CD4-positive, alpha-beta T cell treated with Interleukin-15 for 4 hours (primary cell): ENCODE data around the gene FRY.

ENCODE experiments used
- DNase-seq: peaks from one replicate; pipeline ENCODE4 v3.0.0-alpha.2; 2020; ENCODE audit warnings: low spot score

FRY gene

DNA sequence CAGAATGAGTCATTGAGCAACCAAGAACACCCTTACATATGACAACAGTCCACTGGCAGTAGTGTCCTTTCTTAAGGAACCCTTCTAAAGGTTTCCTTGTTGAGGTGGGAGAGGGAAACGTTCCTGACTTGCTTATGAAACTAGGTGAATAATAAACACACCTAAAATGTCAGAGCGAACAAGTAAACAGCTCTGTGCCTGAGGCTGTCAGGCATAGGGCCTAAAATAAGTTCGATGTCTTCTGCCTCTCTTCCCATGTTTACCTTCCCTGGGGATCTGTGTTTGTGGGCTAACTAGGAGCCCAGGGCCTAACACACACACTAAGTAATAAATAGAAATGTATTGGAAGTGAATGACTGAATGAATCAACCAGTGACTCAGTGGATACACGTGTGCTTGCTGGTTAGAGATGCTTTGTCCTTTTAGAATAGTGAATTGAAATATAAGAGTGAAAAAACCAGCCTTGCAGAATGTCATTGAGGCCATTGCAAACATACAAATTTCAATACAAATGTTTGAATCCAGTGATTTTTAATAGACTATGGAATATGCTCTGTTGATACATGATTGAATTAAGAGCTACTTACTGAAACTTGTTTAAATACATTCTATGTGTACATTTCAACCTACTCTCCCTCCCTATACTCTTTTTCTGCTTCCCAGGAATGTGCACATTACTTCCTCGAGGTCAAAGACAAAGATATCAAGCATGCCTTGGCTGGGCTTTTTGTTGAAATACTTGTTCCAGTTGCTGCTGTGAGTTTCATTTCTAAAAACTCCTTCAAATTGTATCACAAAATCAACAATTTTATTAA, 102.9 kb downstream of the FRY start:
- DNase-seq: no peak

- no peak for DNase-seq
Observed at GRCh38 chr13:32135056-32135390, 103.4 kb downstream of the FRY start.

DNA sequence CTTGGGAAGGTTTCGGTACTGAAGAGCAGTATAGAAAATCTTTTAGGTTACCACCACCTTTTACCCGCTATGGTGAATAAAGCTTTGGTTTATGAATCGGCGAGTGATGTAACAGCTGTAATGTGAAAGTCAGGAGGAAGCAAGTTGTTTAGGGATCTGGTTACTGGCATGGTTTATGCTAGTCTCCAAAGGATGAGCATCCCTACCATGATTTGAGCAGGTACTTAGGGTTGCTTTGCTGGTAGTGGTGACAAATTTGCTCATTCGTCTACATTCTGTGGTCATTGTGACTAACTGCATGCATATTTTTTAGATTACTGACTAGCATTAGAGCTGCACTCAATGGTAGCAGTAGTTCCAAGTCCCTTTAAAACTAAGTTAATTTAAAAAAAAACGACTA, 104.1 kb downstream of the FRY start:
- DNase-seq: no peak

DNA sequence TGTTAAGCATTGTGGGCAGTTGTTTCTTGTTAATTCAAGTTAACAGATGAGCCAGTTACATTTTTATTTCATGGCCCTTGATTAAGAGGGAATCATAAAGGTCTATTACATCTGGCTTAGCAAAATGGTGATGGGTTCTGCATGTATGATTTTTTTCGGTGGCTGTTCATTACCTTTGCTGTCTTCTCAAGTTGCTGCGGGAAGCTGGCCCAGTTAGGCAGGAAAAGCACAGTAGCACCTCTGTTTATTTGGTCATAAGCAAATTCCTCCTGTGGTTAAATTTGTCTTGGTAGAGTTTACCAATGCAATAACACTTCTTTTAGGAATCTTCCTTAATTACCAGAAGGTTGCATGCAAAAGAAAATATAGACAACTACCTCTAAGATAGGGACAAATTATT, 104.5 kb downstream of the FRY start:
- DNase-seq: no peak

GRCh38 chr13:32136716-32137115, 105.1 kb downstream of the FRY start:
- no peak for DNase-seq

DNA sequence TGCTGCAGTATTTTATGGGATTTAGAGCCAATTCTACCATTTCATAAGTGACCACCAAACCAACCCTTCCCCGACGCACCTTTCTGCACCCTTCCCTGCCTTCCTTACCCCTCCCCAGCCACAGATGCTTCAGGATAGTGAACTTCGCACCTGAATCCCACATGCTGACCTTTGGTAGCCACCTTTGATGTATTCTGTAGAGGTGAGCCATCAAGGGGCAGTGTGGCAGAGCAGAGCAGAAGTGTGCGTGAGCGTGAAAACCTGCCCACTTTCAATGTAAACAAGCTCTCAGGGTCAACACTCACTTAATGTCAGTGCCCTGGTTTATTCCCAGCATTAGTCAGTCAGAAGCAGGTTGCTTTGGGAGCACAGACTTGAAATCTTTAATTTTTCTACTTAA, 107.7 kb downstream of the FRY start:
- DNase-seq: no peak

GRCh38 chr13:32140109-32140508, 108.5 kb downstream of the FRY start:
- no peak for DNase-seq

DNA sequence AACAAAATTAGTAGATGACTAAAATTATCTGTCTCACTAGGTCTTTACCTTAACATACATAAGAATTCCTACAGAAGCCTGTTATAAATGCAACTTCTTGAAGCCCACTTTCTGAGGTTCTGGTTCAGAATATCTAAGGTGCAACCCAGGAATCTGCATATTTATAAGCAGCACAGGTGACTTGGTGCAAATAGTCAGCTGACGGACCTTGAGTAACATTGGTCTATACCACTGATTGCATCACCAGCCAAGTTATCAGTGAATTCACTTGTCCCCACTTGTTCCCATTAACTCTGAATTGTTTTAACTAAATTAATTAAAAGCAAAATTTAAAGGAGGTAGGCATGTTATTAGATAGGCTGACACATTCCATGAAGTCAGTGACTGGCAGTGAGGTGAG, 109.9 kb downstream of the FRY start:
- no peak for DNase-seq

DNA sequence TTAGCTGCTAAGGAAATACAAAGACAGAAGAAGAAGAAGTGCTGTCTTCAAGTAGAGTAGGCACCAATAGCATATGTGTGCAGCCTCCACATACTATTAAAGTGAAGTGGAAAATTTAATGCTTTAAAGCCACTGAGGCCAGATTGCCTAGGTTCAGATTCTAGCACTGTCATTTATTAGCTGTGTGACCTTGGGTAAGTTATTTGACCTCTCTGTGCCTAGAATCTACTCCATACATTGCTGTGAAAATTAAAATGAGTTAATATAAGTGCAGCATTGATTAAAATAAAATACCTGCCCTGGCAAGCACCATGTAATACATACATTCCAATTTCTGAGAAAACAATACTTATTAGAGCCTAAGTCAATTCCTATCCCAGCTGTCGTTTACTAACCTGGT, 110.5 kb downstream of the FRY start:
- no peak for DNase-seq

DNA sequence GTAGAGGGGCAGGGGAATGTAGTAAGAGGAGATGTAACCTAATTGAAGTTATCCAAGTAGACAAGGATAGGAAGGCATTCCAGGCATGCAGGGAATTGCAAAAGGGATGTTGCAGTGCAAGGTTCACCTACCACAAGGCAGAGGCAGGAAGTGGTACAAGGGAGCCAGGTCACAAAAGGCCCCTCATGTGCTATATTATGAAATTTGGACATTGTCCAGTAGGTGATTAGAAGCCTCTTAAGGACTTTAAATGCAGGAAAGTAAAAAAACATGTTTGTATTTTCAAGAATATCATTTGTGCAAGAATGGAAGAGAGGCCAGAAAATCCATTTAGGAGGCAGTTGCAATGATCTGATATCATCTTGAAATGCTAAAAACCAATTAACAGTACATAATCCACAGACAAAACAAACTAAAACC, 111.4 kb downstream of the FRY start:
- no peak for DNase-seq

GRCh38 chr13:32147193-32147592, 115.6 kb downstream of the FRY start:
- no peak for DNase-seq

DNA sequence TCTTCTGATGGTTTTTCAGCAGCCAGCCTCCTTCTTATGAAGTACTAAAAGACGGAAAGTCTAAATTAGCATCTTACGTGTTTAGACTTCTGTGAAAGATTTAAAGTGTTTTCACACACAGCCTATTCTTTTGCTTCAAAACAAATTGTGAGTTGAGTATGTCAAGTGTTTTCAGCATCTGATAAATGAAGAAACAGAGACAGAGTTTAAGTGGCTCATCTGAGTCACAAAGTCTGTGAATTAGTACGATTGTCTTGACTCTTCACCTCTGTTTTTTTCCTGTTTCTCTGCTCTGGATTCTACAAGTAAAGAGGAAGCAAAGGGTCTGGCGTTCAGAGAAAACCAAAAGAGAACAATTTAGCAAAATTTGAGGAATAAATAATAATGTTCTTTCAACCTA, 116.4 kb downstream of the FRY start:
- DNase-seq: no peak

GRCh38 chr13:32150239-32150638, 118.7 kb downstream of the FRY start:
- no peak for DNase-seq

- DNase-seq: no peak
Observed at GRCh38 chr13:32150794-32151193, 119.2 kb downstream of the FRY start.

- no peak for DNase-seq
Observed at GRCh38 chr13:32151240-32151639, 119.7 kb downstream of the FRY start.

GRCh38 chr13:32153056-32153455, 121.5 kb downstream of the FRY start:
- DNase-seq: no peak

DNA sequence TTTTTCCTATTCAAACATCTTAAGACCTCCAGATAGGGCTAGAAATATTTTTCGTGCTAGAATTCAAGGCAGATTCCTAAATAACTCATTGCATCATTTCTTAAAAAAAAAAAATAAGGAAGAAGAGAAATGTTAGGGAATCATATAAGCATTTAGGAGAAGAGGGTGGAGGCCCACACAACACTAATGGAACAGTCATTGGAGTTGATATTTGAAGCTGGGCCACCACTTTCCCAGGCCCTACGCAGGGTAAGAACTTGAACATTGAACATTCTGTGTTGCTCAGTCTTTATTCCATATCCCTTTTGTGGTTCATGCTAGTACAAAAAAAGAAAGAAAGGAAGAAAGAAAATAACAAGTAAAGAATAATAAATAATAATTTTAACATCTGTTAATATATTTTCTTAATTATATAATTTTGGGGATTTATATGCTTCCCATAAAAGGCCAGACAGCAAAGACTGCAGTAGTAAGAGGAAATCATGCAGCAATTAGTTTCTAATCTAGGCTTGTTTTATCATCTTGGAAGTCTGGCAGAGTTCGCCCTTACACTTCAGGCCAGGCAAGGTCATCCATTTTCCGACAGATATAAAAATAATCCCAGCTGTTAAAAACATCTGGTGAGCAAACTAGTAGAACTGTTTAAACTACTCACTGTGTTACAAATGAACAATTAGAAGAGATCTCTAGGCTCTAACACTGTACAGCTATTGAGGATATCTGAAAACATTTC, 127.7 kb downstream of the FRY start:
- no peak for DNase-seq

- no peak for DNase-seq
Observed at GRCh38 chr13:32162395-32163005, 130.9 kb downstream of the FRY start.

GRCh38 chr13:32164622-32165268, 133.2 kb downstream of the FRY start:
- DNase-seq: peak; percentile 22

- no peak for DNase-seq
Observed at GRCh38 chr13:32165796-32166195, 134.2 kb downstream of the FRY start.

GRCh38 chr13:32168131-32168530, 136.6 kb downstream of the FRY start:
- DNase-seq: no peak

DNA sequence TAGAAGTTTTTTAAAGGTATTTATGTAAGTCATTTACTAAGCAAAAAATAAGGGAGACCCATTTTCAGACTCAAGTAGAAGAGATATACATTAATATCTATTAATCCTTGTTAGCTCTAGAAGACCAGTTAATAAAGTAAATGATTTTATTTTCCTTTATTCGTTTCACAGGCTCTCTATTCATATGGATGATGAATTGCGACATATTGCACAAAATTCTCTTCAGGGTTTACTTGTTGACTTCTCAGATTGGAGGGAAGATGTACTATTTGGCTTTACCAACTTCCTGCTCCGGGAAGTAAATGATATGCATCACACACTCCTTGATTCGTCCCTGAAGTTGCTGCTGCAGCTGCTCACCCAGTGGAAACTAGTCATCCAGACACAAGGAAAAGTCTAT, 139.3 kb downstream of the FRY start:
- DNase-seq: no peak

DNA sequence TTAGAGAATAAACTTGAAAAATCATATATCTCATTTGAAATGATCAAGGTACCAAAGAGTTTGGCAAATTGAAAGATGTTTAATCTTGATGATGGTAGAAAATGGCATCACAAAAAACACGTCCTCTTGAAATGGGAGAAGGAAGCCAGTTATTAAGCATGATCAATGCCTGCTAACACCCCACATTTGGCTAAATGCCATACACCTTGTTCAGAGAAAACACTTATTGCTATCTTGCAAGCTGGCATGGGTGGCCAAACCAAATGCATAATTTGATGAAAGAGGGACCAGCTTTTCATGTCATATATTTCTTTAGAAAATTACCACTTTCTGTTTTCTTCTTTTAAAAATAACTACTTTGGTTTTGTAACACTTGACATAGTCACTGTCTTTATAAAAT, 142.3 kb downstream of the FRY start:
- no peak for DNase-seq
